GM11168 (cell line): ENCODE data around the gene CMTM6.
"Not testable (repeated sequence)": the region's sequence is repeated elsewhere in the genome, so short reads cannot be mapped to it uniquely, and the experiment has no call there.

Source experiments
- in situ Hi-C: fragments of 300-500 bp; cut with MboI; formaldehyde crosslinking; loops from one replicate; pipeline ENCODE4 v1.12.0; 2022; ENCODE audit warnings: low sequenced_read_pairs; ENCODE audit not compliant: unreplicated experiment

CMTM6 gene

DNA sequence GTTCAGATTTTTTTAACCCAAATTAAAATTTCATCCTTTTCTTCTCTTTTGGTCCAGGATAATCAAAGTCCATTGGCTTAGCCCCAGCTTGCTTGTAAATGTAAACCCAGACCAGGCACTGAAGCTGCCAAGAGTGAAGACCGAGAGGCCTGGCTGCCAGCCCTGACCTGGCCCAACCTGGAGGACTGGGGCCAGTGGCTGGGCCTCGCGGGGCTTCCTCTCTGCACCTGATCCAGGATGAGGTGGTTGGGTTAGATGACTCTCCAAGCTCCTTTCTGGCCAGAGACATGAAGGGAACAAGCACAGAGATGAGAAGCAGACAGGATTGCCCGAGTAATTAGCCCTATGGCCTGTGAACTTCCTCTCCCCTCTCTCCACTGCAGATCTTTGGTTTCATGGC is 50.6 kb downstream of the CMTM6 start:
- in situ Hi-C loops: no loop called here

DNA sequence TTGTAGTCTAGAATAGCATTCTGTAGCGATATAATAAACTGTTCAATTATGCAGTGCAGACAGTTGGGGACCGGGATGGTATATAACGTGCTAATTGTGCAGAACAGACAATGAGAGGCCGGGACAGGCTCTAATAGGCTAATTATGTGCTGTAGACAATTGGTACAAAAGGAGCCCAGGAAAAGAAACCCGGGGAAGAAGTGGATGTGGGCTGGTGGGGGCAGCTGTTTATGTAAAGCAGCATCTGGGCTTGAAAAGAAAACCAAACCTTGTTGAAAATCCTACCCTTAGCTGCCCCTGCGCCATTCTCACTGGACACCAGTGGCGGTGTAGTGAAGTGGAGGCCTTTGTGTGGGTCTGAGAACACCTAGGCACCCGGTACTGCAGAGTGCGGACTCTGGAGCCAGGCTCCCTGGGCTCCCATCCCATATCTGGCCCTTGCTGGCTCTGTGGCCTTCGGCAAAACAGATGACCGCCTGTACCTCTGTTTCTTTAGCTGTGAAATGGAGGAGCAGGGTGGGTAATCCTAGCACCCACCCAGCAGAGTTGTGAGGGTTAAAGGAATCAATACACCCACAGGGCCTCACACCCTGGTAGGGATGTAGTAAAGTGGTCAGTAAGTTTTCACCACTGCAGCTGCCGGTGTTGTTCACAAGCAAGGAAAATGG is 51.5 kb downstream of the CMTM6 start:
- in situ Hi-C loops: no loop called here

DNA sequence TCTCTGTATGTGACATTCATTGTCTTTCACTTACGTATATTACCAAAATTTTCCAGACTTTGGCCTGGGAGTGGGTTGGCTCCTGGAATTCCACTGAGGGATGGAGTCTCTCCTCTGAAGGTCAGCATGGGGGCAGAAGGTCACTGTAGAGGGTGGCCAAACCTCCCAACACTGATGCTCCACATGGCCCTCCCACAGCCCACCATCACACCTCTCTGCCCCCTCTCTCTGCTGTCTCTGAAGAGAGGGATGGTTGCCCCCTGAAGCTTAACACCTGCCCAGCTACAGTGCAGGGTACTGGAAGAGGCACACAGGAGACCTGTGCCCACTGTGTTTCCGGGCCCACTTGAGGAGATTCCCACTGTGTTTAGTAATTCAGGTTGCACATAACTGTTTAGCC is 52.2 kb downstream of the CMTM6 start:
- in situ Hi-C loops: no loop called here

DNA sequence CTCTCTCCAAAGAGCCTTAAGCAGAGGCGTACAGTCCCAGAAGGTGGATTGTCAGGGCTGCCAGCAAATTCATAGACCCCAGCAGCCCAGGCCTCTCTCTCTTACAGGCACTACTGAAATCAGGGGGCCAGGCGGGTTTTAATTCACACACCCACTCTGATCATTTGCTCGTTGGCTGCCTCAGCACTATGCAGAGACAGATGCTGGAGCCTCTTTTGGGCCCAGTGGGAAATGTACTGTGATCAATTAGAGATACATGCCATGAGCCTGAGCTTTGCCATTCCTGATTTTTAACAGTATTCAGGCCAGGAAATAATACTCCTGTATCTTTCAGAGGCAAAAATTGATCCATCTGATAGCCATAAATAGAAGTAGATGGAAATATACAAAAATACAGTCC is 53.0 kb downstream of the CMTM6 start:
- in situ Hi-C loops: no loop called here

DNA sequence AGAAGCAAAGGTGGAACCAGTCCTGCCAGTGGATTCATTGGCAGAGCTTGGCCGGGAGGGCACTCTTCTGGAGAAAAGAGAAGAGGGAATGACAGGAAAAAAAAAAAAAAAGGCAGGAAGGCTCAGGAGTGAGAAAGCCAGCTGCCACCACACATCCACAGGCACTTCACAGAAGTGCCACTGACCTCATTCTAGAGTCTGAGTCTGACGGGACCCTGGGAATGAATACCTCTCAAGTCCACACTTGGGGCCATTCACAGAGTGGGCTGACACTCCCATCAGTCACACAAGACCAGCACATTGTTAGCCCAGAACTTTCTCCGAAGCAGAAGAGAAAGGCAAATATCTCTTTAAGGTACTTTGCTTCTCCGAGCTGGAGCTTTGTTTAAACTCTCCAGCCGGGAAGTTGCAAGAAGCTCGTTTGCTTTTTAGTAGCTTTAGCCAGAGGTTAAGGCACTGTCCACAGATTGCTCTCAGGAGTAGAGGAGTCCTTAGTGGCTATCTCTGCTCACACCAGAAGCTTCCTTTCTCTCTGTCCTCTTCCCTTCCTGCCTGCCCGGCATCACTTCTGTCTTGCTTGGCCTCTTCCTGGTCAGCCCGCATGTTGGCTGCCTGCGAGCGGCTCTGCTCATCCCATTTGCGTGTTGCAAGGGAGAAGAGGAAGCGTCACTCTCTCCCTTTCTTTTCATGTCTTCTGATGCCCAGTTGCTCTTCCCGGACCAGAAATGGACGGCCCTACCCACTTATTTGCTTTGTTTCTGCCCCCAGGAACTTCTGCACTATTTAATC is 53.8 kb downstream of the CMTM6 start:
- in situ Hi-C loops: no loop called here

DNA sequence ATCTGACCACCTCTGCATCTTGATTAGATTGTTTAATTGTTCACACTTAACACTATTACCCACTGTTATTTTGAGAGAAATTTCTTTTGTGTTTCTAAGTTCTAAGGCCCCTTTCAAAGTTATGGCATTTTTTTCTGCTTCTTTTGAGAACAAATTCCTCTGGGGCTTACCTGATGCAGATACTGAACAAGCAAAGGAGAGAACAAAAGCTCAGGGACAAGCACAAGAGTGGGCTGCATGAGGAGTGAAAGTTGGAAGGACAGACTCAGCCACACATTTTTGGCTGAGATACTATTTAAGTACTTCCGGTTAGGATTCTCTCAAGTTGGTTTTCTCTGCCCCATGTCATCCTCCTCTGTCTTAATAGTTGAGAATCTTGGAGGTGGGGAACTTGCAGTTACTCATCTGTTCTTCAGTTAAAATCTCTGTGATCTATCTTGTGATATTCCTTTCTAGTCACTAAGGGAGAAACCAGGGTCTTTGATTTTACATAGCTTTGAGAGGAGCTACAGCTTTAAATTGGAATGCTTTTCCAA is 54.7 kb downstream of the CMTM6 start:
- in situ Hi-C loops: no loop called here

DNA sequence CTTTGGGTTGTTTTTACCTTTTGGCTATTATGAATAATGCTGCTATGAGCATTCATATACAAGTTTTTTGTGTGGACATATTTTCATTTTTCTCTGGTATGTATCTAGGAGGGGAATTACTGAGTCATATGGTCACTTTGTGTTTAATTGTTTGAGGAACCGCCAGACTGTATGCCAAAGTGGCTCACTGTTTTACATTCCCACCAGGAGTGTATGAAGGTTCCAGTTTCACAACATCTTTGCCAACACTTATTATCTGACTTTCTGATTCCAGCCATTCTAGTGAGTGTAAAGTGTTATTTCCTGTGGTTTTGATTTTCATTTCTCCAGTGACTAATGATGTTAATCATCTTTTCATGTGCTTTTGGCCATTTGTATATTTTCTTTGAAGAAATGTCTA is 59.2 kb downstream of the CMTM6 start:
- in situ Hi-C loops: no loop called here

DNA sequence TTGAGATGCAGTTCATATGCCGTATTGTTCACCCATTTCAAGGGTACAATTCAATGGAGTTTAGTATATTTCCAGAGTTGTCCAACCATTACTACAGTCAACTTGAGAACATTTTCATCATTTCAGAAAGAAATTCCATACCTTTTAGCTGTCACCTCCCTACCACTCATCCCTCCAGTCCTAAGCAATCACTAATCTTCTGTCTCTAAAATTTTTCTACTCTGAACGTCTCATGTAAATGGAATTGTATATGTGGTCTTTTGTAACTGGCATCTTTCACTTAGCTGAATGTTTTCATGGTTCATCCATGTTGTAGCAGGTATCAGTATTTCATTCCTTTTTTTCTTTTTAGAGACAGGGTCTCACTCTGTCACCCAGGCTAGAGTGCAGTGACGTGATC is 59.9 kb downstream of the CMTM6 start:
- in situ Hi-C loops: no loop called here

DNA sequence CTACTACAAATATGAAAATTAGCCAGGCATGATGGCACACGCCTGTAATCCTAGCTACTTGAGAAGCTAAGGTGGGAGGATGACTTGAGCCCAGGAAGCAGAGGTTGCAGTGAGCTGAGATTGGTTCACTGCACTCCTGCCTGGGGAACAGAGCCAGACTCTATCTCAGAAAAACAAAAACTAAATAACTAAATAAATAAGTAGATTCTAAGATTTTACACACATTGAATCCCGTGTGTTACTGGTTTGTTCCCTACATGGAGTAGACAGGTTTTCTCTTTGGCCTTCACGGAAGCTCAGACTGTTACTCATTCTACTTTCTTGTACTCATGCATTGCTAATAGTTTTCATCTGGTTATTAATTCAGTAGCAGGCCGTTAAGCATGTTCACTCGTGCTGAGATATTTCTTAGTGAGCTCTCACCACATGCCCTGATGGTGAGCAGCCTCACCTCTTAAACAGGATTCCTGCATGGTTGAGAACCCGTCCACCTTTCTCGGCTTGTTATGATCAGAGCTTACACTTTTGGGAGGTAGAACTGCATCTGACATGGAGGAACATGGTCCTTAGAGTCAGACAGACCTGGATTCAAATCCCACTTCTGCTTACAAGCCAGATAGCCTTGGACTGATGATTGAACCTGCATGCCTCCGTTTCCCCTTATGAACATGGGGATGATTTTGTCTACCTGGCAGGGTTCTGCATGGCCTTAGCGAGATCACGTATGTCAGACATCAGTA is 61.9 kb downstream of the CMTM6 start:
- in situ Hi-C loops: no loop called here

DNA sequence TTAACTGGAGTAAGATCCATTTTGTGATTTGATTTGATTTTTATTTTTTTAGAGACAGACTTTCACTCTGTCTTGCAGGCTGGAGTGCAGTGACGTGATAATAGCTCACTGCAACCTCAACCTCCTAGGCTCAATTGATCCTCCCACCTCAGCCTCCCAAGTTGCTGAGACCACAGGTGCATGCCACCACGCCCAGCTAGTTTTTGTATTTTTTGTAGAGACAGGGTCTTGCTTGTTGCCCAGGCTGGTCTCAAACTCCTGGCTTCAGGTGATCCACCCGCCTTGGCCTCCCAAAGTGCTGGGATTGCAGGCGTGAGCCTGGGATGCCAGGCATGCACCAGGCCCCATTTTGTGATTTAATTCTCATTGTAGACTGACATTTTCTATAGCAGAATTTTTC is 63.2 kb downstream of the CMTM6 start:
- in situ Hi-C loops: not testable (repeated sequence)

DNA sequence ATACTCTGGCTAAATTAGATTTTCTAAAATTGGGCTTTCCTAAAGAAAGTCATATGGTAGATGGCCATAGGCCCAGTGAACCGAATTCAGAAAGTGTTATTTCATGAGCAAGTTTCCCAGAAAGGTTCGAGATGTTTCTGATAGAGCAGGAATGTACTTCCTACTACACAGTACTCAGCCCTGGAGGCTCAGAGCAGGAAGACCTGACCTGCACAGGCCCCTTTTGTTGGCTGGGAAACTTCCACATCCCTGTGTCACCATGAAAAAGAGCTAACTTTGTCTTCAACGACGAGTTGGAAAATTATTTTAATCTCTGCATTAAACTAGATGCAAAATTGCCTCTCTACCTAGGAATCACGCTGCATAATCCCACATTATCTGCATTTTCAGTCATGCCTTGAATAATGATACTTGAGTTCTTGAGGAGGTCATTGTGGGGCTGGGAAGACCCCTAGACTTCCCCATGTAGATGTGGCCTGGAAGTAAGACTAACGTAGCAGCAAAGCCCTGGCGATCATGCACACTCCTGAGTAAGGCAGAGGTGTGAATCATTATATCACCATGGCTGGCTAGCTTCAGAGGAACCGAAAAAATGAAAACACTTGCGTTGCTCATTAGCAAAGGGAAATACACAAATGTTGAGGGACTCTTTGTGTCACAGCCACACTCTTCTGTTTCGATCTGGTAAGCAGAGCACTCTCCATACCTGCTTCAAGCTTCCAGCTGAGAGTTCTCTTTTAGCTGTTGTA is 63.9 kb downstream of the CMTM6 start:
- in situ Hi-C loops: no loop called here

DNA sequence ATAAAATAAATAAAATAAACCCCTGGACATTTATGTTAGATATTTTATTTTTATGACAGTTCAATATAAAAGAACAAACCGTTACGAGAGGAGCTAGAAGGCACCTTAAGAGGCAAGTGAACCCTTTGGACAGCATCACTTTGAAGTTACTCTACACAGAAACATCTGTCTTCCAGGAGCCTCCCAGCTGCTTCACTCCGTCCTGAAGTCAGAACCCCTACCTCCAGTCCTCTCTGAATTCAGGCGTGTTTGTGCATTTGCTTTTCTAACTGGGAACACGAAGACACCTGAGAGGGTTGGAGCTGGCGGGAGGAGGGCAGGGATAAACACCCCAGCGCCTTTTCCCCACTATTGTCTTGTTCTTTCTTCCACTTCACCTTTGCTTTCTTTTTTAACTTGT is 64.8 kb downstream of the CMTM6 start:
- in situ Hi-C loops: no loop called here

DNA sequence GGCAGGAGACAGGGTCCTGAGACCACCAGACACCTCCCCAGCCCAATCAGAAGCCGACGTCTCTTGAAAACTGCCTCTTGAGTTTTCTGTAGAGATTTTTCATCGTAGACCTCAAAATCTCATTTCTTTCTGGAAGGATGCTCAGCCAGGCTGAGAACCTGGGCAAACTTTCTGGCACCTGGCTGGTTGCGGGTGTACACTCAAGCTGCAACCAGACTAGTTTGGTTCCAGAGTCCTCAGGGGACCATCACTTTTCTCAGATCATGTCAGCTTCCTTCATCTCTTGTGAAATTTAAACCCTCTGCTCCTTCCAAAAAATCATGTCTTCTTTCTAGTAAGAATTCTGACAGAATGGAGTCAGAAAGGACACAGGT is 65.8 kb downstream of the CMTM6 start:
- in situ Hi-C loops: no loop called here

DNA sequence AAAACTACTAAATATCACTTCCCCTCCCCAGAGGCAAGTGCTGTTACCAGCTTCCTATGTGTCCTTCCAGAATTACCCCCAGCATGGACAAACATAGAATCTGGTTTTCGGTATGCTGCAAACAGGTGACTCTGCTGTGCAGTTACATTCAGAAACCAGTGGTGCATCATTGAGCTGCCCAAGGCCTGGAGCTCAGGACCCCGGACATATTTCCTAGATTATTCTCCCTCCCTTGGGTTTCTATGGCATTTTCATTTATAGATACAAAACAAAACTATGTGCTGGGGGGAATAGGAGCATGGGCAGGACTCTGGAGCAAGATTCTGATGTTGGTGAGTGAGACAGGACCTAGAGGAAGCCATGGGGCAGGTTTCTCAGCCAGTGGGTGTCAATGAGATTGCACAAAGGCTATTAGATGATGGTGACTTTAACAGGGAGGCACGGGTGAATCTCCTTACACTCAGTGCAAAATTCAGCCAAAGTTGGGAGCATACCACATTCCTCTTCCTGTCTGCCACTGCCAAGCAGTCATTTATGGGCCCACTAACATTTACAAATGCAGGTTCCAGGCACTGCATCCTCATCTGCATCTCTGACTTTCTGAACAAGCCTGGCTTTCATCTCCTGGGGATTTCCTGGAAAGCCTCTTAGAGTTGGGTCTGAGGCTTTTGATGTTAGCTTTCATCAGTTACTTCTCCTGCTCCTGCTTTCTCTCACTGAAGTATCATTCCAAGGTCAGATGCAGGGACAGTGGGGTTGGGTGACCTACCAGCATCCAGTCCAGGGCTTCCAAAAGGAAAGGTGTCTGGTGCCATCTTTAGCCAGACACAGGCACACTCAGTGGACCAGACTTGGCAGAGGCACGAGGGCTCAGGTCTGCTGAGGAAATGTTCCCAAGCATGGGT is 66.5 kb downstream of the CMTM6 start:
- in situ Hi-C loops: no loop called here

DNA sequence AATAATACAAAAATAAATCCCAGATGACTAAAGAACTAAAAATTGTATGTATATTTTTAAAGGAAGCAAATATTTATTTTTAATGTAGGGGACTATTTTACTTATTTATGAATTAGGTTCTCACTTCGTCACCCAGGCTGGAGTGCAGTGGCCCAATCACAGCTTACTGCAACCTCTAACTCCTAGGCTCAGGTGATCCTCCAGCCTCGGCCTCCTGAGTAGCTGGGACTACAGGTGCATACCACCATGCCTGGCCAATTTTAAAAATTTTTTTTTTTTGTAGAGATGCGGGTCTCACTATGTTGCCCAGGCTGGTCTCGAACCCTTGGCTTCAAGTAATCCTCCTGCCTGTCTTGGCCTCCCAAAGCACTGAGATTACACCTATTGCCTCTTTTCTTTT is 68.4 kb downstream of the CMTM6 start:
- in situ Hi-C loops: no loop called here

DNA sequence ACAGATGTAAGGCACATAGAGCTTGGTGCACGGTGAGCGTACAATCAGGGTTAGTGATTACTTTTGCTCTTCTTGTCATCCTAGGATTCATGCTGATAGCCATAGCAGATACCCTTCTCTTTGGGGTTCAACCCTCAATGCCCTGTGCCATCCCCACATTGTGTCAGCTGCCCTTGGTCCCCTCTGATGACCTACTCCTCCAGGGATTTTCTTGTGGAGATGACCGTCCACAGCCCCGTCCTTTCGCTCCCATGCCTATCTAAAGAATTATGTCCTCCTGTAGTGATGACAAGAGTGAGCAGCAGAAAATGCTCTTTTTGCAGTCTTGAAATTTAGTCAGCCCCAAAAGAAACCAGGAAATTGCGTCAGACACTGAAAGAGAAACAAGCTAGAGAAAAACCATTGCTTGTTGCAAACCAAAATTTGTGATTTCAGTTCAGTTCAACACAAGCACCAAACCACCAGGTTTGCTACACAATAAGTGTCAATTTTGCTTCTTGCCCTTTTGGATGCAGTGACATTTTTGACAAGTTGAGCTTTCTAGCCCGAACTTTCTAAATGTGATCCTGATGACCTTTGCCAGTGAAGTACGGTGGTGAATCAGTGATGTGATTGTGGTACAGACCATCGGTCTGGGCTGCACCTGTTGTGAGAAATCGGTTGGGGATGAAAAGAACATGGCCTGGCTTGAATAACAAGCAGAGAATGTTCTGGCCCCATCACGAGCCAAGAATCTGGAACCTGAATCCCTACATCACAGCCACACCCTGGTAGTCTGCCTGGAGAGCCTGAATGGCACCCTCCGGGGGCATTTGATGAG is 69.7 kb downstream of the CMTM6 start:
- in situ Hi-C loops: no loop called here

DNA sequence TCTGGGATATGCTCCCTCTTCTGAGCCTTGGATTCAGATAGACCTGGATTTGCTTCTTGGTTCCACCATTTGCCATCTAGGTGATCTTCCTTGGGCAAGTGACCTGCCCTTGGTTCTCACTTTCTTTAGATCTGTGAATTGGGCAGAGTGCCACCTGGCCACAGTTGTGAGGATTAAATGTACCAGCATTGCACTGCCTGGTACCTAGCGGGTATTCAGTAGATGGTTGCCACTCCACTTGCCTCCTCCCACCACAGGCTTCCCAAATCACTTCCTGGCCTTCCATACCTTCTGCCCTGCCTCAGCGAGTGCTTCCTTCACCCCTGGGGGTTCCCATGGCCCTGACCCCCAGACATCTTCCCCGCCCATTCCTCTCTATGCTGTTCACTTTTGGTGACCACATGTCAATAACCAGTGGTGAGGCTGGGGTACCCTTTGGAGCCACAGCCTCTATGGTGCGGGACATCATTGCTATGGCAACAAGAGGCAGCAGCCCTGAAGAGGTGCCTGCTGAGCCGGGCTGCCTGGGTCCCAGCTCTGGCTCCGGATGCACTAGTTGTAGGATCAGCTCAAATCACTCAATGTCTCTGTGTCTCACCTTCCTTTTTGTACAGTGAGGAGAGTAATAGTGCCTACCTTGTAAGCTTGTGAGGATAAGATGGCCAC is 70.5 kb downstream of the CMTM6 start:
- in situ Hi-C loops: no loop called here

DNA sequence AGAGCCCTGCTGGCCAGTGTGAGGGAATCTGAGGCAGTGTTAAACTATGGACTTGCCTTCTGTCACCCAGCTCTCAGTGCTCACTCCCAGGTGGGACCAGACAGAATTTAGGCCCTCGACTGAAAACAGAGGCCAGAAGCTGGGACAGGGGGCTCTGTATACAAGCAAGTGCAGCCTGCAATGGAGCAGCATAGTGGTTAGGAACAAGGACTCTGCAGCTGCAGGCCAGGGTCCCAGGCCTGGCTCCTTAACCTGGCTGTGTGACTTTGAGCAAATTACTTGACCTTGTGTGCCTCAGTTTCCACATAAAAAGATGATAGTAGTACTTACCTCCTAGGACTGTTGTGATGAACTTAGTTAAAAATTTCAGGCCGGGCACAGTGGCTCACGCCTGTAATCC is 71.2 kb downstream of the CMTM6 start:
- in situ Hi-C loops: no loop called here
